ENCODE measurements around the gene MACF1. TPM values are rescaled to one million over a fixed set of nuclear protein-coding genes. Genes with fewer than 3 reads are reported as not detected.

MACF1 gene
- total RNA-seq, 1 experiment from 2014 or later, result 265 TPM

DNA sequence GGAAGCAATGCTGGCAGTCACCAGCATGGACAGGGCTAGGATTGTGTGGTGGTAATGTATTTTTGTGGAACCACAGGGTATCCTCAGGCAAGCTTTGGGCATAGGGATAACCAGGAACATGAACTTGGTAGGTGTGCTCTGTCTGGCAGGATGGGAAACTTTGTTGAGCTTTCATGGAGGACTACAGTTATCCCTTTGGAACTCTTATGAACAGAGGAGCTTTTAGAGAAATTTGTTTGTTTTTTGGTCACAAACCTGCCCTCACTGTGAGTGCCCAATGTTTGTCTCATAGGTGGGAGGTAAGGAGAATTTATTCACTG, 54.4 kb downstream of the MACF1 start:
- no peak; the same call in 1 of the 2 replicates for TF ChIP-seq CTCF (conservative IDR thresholded peaks at IDR 0.05; ENCODE audit: low read depth, low read length)
- TF ChIP-seq EZH2 (IDR thresholded peaks at IDR 0.05; ENCODE audit: borderline replicate concordance, low read depth, low read length, poor library complexity, severe bottlenecking), result no peak

DNA sequence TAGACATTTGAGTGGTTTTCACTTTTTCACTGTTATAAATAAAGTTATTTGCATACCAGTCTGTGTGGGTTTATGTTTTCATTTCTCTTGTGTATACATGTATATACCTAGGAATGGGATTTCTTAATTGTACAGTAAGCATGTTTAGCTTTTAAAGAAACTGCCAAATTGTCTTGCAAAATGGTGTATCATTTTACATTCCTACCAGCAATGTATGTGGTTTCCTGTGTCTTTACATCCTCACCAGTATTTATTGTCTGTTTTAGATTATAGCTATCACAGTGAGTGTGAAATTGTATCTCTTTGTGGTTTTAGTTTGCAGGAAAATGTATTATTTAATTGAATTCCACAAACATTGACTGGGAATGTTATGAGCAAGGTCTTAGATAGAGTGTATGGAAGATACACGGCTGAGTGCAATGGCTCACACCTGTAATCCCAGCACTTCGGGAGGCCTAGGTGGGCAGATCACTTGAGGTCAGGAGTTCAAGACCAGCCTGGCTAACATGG, 57.3 kb downstream of the MACF1 start:
- ChIA-PET CTCF (interaction anchor here (0.6 kb wide), 1 partner anchor 76 kb away, joined by 3 read pairs; no protein-coding TSS in a partner anchor), POLR2A (ENCODE audit: low non-redundant PET) (no interaction called here)
- intact Hi-C loops (cut with micrococcal nuclease; ENCODE audit: unreplicated experiment), result no loop called here
- peak; percentile 39 for DNase-seq (ENCODE audit: low spot score)
- TF ChIP-seq CTCF (conservative IDR thresholded peaks at IDR 0.05; ENCODE audit: low read depth, low read length) (no peak), EZH2 (IDR thresholded peaks at IDR 0.05; ENCODE audit: borderline replicate concordance, low read depth, low read length, poor library complexity, severe bottlenecking) (no peak)
- Histone ChIP-seq H3K36me3 (ENCODE audit: insufficient read depth, low read length, poor library complexity, severe bottlenecking) (no peaks in the 10 kb centered on the region), H3K4me1 (ENCODE audit: insufficient read depth, low read length, poor library complexity, severe bottlenecking) (peaks cover 18% of the 10 kb centered on the region), H3K27ac (ENCODE audit: low read depth, low read length, poor library complexity, severe bottlenecking) (peak overlapping the region; percentile 11), H3K27me3 (replicated peaks; ENCODE audit: insufficient read depth, low read depth, low read length, poor library complexity) (no peaks in the 10 kb centered on the region), H3K4me3 (ENCODE audit: low read depth, low read length, poor library complexity, severe bottlenecking) (no peak overlapping the region), H3K9me3 (ENCODE audit: low read depth, low read length, poor library complexity, severe bottlenecking) (no peaks in the 10 kb centered on the region)
- no TSS peak for BruUV-seq (replicated peaks)

More for the DNA sequence above, 54.4 kb downstream of the MACF1 start:
- Histone ChIP-seq H3K4me1 (ENCODE audit: insufficient read depth, low read length, poor library complexity, severe bottlenecking) (peaks cover 18% of the 10 kb centered on the region), H3K36me3 (ENCODE audit: insufficient read depth, low read length, poor library complexity, severe bottlenecking) (no peaks in the 10 kb centered on the region), H3K9me3 (ENCODE audit: low read depth, low read length, poor library complexity, severe bottlenecking) (no peaks in the 10 kb centered on the region), H3K4me3 (ENCODE audit: low read depth, low read length, poor library complexity, severe bottlenecking) (no peak overlapping the region), H3K27ac (ENCODE audit: low read depth, low read length, poor library complexity, severe bottlenecking) (no peak overlapping the region), H3K27me3 (replicated peaks; ENCODE audit: insufficient read depth, low read depth, low read length, poor library complexity) (no peaks in the 10 kb centered on the region)
- intact Hi-C loops (cut with micrococcal nuclease; ENCODE audit: unreplicated experiment), result loop anchor here (1.0 to 2.0 kb wide), 3 partner anchors 66 to 161 kb away; no protein-coding TSS in a partner anchor
- ChIA-PET CTCF (interaction anchor here (0.9 to 2.2 kb wide), 6 partner anchors 67 to 160 kb away, joined by 3 to 35 read pairs (median 12); no protein-coding TSS in a partner anchor), POLR2A (ENCODE audit: low non-redundant PET) (no interaction called here)
- no peak for DNase-seq (ENCODE audit: low spot score)
- no TSS peak for BruUV-seq (replicated peaks)

DNA sequence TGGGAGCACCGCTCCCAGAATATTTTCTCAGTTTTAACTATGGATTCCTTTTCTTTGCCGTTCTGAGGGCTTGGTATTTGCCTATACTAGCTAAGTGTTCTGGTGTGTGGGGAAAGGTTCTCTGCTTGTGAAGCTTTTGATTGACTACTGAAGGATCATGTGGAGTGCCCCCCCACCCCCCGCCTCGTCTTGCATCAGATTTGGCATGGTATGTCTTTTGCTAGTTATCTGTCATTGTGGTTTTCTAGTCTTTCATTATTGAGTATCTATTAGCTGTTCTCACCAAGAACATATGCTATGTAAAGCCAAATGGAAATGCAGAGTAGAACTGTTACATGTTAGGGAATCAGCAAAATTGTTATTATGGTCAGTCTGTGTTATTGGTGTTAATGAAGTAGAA, 58.3 kb downstream of the MACF1 start:
- intact Hi-C loops (cut with micrococcal nuclease; ENCODE audit: unreplicated experiment), result no loop called here
- H3K4me3 ChIP-seq (ENCODE audit: low read depth, low read length, poor library complexity, severe bottlenecking), result no peak overlapping the region
- H3K27ac ChIP-seq (ENCODE audit: low read depth, low read length, poor library complexity, severe bottlenecking), result no peak overlapping the region
- H3K9me3 ChIP-seq (ENCODE audit: low read depth, low read length, poor library complexity, severe bottlenecking), result no peaks in the 10 kb centered on the region
- H3K4me1 ChIP-seq (ENCODE audit: insufficient read depth, low read length, poor library complexity, severe bottlenecking), result peaks cover 25% of the 10 kb centered on the region
- H3K27me3 ChIP-seq (replicated peaks; ENCODE audit: insufficient read depth, low read depth, low read length, poor library complexity), result no peaks in the 10 kb centered on the region
- no peak for DNase-seq (ENCODE audit: low spot score)
- no peaks in the 10 kb centered on the region for H3K36me3 ChIP-seq (ENCODE audit: insufficient read depth, low read length, poor library complexity, severe bottlenecking)
- CTCF ChIA-PET, result interaction anchor here (0.5 to 0.6 kb wide), 2 partner anchors 72 to 127 kb away, joined by 3 to 4 read pairs; no protein-coding TSS in a partner anchor
- POLR2A ChIA-PET (ENCODE audit: low non-redundant PET), result no interaction called here
- no peak for TF ChIP-seq CTCF (conservative IDR thresholded peaks at IDR 0.05; ENCODE audit: low read depth, low read length)
- no peak for TF ChIP-seq EZH2 (IDR thresholded peaks at IDR 0.05; ENCODE audit: borderline replicate concordance, low read depth, low read length, poor library complexity, severe bottlenecking)
- no TSS peak for BruUV-seq (replicated peaks)

All from A673 (cell line).